Activated CD4-positive, alpha-beta T cell treated with anti-CD3 and anti-CD28 coated beads for 24 hours (primary cell): ENCODE measurements around the gene H3-3A.
A peak's percentile ranks its signal among the peaks of the same experiment; 100 is the strongest.

ENCODE experiments used
- DNase-seq, 2 donors: peaks; one replicate each; pipeline ENCODE4 v3.0.0-alpha.2; 2020; ENCODE audit warnings: low read depth in 2 of 2

H3-3A gene

DNA sequence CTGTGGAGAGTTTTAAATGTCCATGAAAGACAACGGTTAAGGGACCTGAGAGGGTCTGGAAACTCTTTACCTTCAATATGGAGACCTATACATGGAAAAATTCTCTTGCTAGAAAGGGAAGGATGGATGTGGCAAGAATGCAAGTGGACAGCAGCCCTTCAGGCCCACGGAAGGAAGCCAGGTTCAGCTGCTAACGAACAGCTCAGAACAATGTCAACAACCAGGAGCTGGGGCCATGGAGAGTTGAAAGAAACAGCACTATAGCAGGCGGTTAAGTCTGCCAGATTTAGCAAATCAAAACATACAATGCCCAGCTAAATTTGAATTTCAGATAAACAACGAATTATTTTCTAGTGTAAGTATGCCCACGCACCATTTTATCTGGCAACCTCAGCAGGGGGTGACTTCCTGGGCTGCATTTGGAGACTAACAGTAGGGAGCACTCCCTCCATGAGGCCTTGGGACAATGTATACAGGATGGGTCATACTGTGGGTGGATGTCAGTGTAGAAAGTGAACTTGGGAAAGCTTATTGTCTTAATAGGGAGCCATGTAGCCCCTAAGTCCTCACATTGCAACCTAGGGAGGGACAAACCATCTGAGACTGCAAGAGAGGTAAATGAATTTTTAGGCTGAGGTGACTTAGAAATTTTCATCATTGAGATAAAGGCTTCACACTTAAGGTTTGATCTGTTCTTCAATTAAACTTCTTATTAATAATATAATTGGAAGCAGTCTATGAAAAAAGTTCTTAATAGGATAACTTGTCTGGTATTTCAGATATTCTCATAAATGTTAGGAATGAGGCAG lies 7.8 kb upstream of the H3-3A start:
- no peak for DNase-seq

DNA sequence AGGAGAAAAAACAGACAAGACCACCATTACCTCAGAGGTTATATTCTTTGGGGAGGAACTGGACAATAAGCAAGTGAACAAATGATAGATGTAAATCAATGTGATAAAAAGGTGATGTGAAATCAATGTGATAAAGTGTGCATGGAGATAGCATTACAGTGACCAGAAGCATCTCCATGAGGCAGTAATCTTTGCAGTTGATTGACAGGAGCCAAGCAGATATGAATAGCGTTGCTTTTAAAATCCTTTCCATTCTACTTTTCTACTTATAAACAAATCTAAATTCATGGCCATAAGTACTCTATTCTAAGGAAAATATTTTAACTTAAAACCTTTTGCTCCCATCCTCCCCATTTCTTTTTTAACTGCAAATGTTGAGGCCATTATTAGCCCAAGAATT lies 2.8 kb upstream of the H3-3A start:
- DNase-seq, result no peak

- no peak for DNase-seq
These were observed 2.1 kb upstream of the H3-3A start for GRCh38 chr1:226060427-226060826.

GRCh38 chr1:226061068-226061840 lies 1.3 kb upstream of the H3-3A start:
- no peak for DNase-seq

GRCh38 chr1:226061841-226062557 lies 517 bp upstream of the H3-3A start:
- DNase-seq, result peak in 1 of 2 donors; percentile 30

DNA sequence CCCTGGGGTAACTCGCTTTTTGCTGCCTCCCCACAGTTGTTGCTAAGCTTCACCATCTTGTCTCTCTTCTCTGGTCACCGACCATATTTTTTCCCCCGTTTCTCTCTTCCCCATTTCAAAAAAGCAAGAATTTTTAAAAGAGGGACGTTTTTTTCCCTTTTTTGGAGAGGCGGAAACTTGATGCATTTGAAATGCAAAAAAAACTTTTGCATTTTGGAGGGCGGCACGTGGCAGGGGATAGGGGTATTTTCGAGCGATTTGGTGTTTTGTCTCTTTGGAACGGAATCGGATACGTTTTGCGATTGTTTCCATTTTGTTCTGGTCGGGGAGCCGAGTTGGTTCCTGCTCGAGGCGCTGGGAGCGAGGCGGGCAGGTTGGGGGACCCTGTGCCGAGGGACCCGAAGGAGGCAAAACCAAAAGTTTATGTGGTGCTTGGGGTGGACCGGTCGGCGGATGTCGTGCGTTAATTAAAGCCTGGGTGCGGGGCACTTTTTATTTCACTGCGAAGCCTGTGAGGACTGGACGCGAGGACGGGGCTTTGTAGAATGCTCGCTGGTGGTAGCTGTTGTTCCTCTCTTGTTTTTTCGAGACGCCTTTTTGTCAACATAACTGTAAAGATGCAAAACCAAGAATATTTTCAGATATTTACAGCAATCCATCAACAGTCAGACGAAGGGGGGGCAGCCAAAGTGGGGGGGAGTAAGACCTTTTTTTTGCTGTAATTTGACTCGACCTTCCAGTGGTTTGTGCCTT lies 884 bp downstream of the H3-3A start:
- peak in 1 of 2 donors; percentile 27 for DNase-seq

DNA sequence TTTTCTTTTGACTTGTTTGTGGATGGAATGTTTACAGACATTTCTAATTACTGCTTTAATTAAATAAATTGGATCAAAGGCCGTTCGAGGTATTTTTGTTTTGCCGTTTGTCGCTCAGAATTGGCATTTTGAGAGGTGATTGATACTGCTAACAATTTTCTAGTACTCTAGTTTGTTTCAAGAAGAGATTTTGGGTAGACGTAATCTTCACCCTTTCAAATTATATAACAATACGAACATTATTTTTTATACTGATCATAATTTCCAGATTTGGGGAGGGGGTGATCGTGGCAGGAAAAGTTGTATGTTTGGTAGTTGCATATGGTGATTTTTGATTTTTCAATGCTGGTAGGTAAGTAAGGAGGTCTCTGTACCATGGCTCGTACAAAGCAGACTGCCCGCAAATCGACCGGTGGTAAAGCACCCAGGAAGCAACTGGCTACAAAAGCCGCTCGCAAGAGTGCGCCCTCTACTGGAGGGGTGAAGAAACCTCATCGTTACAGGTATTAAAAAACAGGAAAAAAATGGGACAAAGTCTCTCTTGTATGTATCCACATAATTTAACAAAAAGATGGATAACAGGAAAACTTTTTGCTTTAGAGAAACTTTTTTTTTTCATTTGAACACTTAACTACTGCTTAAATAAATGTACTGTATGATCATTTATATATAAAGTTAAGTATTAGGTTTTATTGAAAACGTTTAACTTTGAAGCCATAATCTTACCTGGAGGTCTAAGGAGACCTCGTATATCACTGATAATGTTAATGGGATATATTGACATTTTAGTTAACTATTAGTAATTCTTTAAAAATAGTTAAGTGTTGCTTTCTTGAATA lies 1.7 kb downstream of the H3-3A start:
- DNase-seq, result no peak

- no peak for DNase-seq
These were observed 2.3 kb downstream of the H3-3A start for GRCh38 chr1:226064816-226065248.

DNA sequence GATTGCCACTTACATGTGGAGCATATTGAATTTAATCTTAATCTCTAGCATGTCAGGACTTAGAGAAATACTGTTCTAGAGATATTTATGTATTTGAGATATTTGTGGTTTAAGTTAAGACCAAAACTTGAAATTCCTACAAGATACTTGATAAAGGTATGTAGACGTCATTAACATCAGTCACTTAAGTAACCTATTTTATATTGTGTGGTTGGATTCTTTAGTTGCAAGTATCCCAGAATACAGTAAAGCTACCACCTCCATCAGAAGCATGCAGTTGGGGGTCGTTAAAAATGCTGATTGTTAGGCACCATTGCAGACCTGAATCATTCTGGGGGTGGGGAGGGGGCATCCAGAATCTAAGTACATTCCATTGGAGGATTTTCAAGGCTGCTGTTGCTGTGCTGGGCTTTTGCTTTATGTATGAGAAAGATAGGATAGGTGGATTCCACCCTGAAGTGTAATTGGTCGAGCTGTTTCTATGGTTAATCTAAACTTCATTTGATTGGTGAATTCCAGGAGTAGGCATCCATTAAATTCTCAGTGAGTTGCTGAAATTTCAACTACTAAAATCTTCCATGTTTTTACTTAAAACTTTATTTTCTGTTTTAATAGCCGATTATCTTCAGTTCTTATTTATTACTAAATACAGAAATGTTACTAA lies 4.0 kb downstream of the H3-3A start:
- no peak for DNase-seq

GRCh38 chr1:226069811-226070489 lies 7.4 kb downstream of the H3-3A start:
- no peak for DNase-seq

DNA sequence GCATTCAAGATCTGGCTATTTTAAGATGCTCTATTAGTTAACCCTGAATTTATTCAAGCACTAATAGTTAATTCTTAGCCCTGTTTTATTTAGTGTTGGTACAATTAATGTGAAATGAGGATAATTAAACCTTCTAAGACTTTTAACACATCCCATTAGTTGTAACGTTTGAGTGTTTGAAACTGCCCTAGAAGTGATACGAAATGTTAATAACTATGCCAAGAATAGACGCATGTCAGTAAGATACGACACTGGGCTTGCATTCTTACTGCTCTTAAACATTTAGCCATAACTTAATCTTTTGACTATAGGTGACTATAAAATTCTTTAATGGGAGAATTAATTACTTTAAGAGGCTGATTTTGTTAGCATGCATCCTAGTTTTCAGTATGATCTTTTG lies 9.8 kb downstream of the H3-3A start:
- DNase-seq, result no peak

GRCh38 chr1:226073184-226073950 lies 10.9 kb downstream of the H3-3A start:
- no peak for DNase-seq

DNA sequence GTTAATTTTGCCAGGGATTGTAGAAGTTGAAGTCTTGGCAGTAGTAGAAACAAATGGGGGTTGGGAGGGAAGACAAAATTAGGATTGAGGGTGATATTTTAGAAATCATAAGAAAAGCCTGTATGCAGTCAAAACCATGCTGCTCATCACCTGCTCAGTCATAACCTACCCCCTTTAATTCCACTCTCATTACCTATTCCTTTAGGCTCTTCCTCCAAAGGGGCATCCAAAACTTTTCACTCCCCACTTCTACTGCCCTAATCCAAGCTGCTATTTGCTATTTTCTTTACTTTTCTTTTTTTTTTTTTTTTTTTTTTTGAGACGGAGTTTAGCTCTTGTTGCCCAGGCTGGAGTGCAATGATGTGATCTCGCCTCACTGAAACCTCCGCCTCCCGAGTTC lies 11.5 kb downstream of the H3-3A start:
- DNase-seq, result no peak

DNA sequence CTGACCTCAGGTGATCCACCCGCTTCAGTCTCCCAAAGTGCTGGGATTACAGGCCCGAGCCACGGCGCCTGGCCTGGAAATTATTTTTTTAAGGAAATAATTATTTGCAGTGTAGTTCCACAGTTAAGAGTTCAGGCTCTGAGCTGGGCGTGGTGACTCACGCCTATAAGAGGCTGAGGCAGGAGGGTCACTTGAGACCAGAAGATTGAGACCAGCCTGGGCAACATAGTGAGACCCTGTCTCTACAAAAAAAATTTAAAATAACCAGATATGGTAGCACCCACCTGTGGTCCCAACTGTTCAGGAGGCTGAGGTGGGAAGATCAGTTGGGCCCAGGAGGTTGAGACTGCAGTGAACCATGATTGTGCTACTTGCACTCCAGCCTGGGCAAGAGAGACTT lies 13.9 kb downstream of the H3-3A start:
- no peak for DNase-seq

DNA sequence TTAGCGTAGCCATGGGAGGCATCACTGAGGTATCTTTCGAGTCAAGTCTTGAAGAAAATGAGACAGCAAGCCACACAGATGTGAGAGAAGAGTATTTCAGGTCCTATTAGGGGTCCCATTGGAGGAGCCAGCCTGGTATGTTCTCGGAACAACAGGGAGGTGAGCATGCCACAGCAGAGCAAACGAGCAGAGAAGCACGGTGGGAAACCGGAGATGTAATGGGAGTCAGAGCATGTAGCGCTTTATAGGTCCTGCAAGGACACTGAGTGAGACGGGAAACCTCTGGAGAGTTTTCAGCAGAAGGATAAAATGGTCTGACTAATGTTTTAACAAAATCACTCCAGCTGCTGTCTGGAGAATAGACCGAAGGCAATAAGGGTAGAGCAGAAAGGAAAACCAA lies 15.9 kb downstream of the H3-3A start:
- no peak for DNase-seq

DNA sequence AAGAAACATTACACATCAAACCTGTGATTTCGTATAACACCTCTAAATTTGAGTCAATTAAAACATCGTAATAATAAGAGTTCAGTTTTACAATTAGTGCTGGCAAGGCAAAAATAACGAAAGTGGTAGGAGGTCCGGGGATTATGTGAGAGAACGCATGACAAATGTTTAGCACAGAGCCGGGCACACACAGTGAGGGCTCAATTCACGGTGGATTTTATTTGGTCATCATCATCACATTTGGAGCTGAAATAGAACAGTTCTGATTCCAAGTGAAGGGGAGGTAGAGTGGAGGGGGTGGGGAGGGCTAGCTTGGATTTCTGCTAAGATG lies 20.0 kb downstream of the H3-3A start:
- no peak for DNase-seq

DNA sequence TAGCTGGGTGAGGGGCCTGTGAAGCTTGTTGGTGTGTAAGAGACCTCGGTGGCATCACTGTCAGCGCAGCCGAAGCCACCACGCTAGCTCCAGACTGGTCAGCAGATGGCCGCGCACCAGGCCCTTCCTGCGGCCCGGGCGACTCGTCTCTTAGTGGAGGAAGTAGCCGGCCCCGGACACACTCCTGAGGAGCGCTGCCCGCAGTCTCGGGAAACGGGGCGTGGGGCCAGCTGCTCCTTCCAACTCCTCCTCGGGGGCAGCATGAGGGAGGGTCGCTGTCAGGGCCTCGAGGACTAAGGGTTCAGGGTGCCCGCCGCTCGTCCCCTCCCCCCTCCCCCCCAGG lies 20.4 kb downstream of the H3-3A start:
- no peak for DNase-seq

- peak; percentile 91 to 92 for DNase-seq
These were observed 21.0 kb downstream of the H3-3A start for GRCh38 chr1:226083302-226084101.
